Activated T-helper 2 cell treated with anti-CD3 and anti-CD28 coated beads, Interferon-gamma antibody, Interleukin-2, Interleukin-4, amounts not matched to agents 10 μg/mL and 5 μg/mL and 100 μg/mL, durations not matched to agents 14 hours and 24 hours and 36 hours (primary cell): ENCODE results near the gene CDH4. TPM values are rescaled to one million over a fixed set of nuclear protein-coding genes. Genes with fewer than 3 reads are reported as not detected.

Experiments used
- DNase-seq: peaks from one replicate; pipeline ENCODE4 v3.0.0; 2021; ENCODE audit warnings: low spot score
- H3K27ac Mint-ChIP-seq: one replicate; pipeline ENCODE4 v1.8.0; 2021; ENCODE audit warnings: mixed read lengths
- H3K27me3 Mint-ChIP-seq: one replicate; pipeline ENCODE4 v1.8.0; 2021; ENCODE audit warnings: low read depth, mixed read lengths
- H3K36me3 Mint-ChIP-seq: one replicate; pipeline ENCODE4 v1.8.0; 2021; ENCODE audit warnings: low read depth, mixed read lengths
- H3K4me1 Mint-ChIP-seq: one replicate; pipeline ENCODE4 v1.8.0; 2021; ENCODE audit warnings: low read depth, mixed read lengths
- H3K4me3 Mint-ChIP-seq: one replicate; pipeline ENCODE4 v1.8.0; 2021; ENCODE audit warnings: low read depth, mild to moderate bottlenecking, moderate library complexity, mixed read lengths
- H3K9me3 Mint-ChIP-seq: one replicate; pipeline ENCODE4 v1.8.0; 2021; ENCODE audit warnings: mixed read lengths
- intact Hi-C: fragments of 100-400 bp; cut with micrococcal nuclease; formaldehyde crosslinking; loops from one replicate; pipeline ENCODE4 v1.15.1; 2023
- total RNA-seq: library from RNA; stranded (reverse); gene quantifications from 2 replicates; pipeline ENCODE4 v1.2.3, GENCODE V29; 2022

CDH4 gene
- total RNA-seq, 1 donor from 2014 or later, result not detected

GRCh38 chr20:61564628-61565027 lies 312.6 kb downstream of the CDH4 start:
- H3K4me3 Mint-ChIP-seq, result no peak overlapping the region
- H3K27ac Mint-ChIP-seq, result no peak overlapping the region
- no peaks in the 10 kb centered on the region for H3K36me3 Mint-ChIP-seq
- no peaks in the 10 kb centered on the region for H3K27me3 Mint-ChIP-seq
- intact Hi-C loops, result no loop called here
- H3K4me1 Mint-ChIP-seq, result no peaks in the 10 kb centered on the region
- no peaks in the 10 kb centered on the region for H3K9me3 Mint-ChIP-seq
- no peak for DNase-seq

GRCh38 chr20:61565791-61566190 lies 313.7 kb downstream of the CDH4 start:
- intact Hi-C loops, result no loop called here
- Mint-ChIP-seq H3K9me3 (no peaks in the 10 kb centered on the region), H3K4me3 (no peak overlapping the region), H3K27me3 (no peaks in the 10 kb centered on the region), H3K36me3 (no peaks in the 10 kb centered on the region), H3K4me1 (no peaks in the 10 kb centered on the region), H3K27ac (no peak overlapping the region)
- DNase-seq, result no peak

- Mint-ChIP-seq H3K27me3 (no peaks in the 10 kb centered on the region), H3K27ac (no peak overlapping the region), H3K9me3 (no peaks in the 10 kb centered on the region), H3K36me3 (no peaks in the 10 kb centered on the region), H3K4me1 (no peaks in the 10 kb centered on the region), H3K4me3 (no peak overlapping the region)
- intact Hi-C loops, result no loop called here
- DNase-seq, result no peak
These were observed 314.6 kb downstream of the CDH4 start for GRCh38 chr20:61566691-61567090.

GRCh38 chr20:61567204-61567603 lies 315.1 kb downstream of the CDH4 start:
- no peaks in the 10 kb centered on the region for H3K27me3 Mint-ChIP-seq
- no peak overlapping the region for H3K4me3 Mint-ChIP-seq
- H3K4me1 Mint-ChIP-seq, result no peaks in the 10 kb centered on the region
- DNase-seq, result no peak
- H3K9me3 Mint-ChIP-seq, result no peaks in the 10 kb centered on the region
- no peak overlapping the region for H3K27ac Mint-ChIP-seq
- no peaks in the 10 kb centered on the region for H3K36me3 Mint-ChIP-seq
- intact Hi-C loops, result no loop called here

GRCh38 chr20:61569825-61570224 lies 317.8 kb downstream of the CDH4 start:
- Mint-ChIP-seq H3K9me3 (no peaks in the 10 kb centered on the region), H3K4me3 (no peak overlapping the region), H3K27ac (no peak overlapping the region), H3K36me3 (no peaks in the 10 kb centered on the region), H3K4me1 (no peaks in the 10 kb centered on the region), H3K27me3 (no peaks in the 10 kb centered on the region)
- intact Hi-C loops, result no loop called here
- DNase-seq, result no peak

GRCh38 chr20:61570646-61571195 lies 318.7 kb downstream of the CDH4 start:
- no peaks in the 10 kb centered on the region for H3K4me1 Mint-ChIP-seq
- no peaks in the 10 kb centered on the region for H3K27me3 Mint-ChIP-seq
- no peaks in the 10 kb centered on the region for H3K9me3 Mint-ChIP-seq
- no peak overlapping the region for H3K4me3 Mint-ChIP-seq
- intact Hi-C loops, result no loop called here
- no peak overlapping the region for H3K27ac Mint-ChIP-seq
- no peak for DNase-seq
- H3K36me3 Mint-ChIP-seq, result no peaks in the 10 kb centered on the region

GRCh38 chr20:61571221-61571620 lies 319.2 kb downstream of the CDH4 start:
- no peak for DNase-seq
- Mint-ChIP-seq H3K36me3 (no peaks in the 10 kb centered on the region), H3K27ac (no peak overlapping the region), H3K4me1 (no peaks in the 10 kb centered on the region), H3K27me3 (no peaks in the 10 kb centered on the region), H3K4me3 (no peak overlapping the region), H3K9me3 (no peaks in the 10 kb centered on the region)
- intact Hi-C loops, result no loop called here

GRCh38 chr20:61571916-61572711 lies 320.1 kb downstream of the CDH4 start:
- no peaks in the 10 kb centered on the region for H3K27me3 Mint-ChIP-seq
- no peak overlapping the region for H3K27ac Mint-ChIP-seq
- DNase-seq, result no peak
- no peaks in the 10 kb centered on the region for H3K4me1 Mint-ChIP-seq
- intact Hi-C loops, result no loop called here
- no peaks in the 10 kb centered on the region for H3K9me3 Mint-ChIP-seq
- H3K4me3 Mint-ChIP-seq, result no peak overlapping the region
- H3K36me3 Mint-ChIP-seq, result no peaks in the 10 kb centered on the region

GRCh38 chr20:61572789-61573188 lies 320.7 kb downstream of the CDH4 start:
- Mint-ChIP-seq H3K4me3 (no peak overlapping the region), H3K27me3 (no peaks in the 10 kb centered on the region), H3K27ac (no peak overlapping the region)

GRCh38 chr20:61573415-61574305 lies 321.6 kb downstream of the CDH4 start:
- no peak for DNase-seq
- no peaks in the 10 kb centered on the region for H3K36me3 Mint-ChIP-seq
- H3K4me1 Mint-ChIP-seq, result no peaks in the 10 kb centered on the region
- H3K4me3 Mint-ChIP-seq, result no peak overlapping the region
- no peaks in the 10 kb centered on the region for H3K9me3 Mint-ChIP-seq
- H3K27me3 Mint-ChIP-seq, result no peaks in the 10 kb centered on the region
- intact Hi-C loops, result no loop called here
- H3K27ac Mint-ChIP-seq, result no peak overlapping the region

More at GRCh38 chr20:61572789-61573188, 320.7 kb downstream of the CDH4 start:
- H3K9me3 Mint-ChIP-seq, result no peaks in the 10 kb centered on the region
- no peak for DNase-seq
- H3K36me3 Mint-ChIP-seq, result no peaks in the 10 kb centered on the region
- intact Hi-C loops, result no loop called here
- no peaks in the 10 kb centered on the region for H3K4me1 Mint-ChIP-seq

GRCh38 chr20:61575151-61575937 lies 323.3 kb downstream of the CDH4 start:
- H3K4me3 Mint-ChIP-seq, result no peak overlapping the region
- H3K9me3 Mint-ChIP-seq, result no peaks in the 10 kb centered on the region
- H3K36me3 Mint-ChIP-seq, result no peaks in the 10 kb centered on the region
- H3K27me3 Mint-ChIP-seq, result no peaks in the 10 kb centered on the region
- no peak overlapping the region for H3K27ac Mint-ChIP-seq
- no peaks in the 10 kb centered on the region for H3K4me1 Mint-ChIP-seq
- DNase-seq, result no peak
- intact Hi-C loops, result no loop called here

- Mint-ChIP-seq H3K27me3 (no peaks in the 10 kb centered on the region), H3K36me3 (no peaks in the 10 kb centered on the region), H3K4me1 (no peaks in the 10 kb centered on the region), H3K9me3 (no peaks in the 10 kb centered on the region), H3K27ac (no peak overlapping the region), H3K4me3 (no peak overlapping the region)
- intact Hi-C loops, result no loop called here
- DNase-seq, result no peak
These were observed 324.3 kb downstream of the CDH4 start for GRCh38 chr20:61576372-61576771.
